Right lobe of liver (tissue), 4 donors: ENCODE data around the gene HECTD3.

ENCODE experiments used
- CTCF ChIP-seq, 4 donors: fragments of 200-600 bp in 3 of 4; fragments of 450-650 bp in 1 of 4; IDR thresholded peaks; one replicate each; pipeline versions ENCODE4 v1.5.1 to v1.8.0; 2016 to 2022; ENCODE audit warnings: antibody characterized with exemption in 4 of 4, mild to moderate bottlenecking in 2 of 4
- POLR2A ChIP-seq: fragments of 450-650 bp; IDR thresholded peaks from one replicate; pipeline ENCODE4 v1.6.1; 2017; ENCODE audit warnings: antibody characterized with exemption, mild to moderate bottlenecking
- donor health status: DM: no; HTN: no; CAD: no.
- donor health status: DM: no; HTN: no; CAD: no.
- donor health status: DM: no; HTN: yes; CAD: no.

- TF ChIP-seq CTCF (IDR thresholded peaks at IDR 0.05) (no peak), POLR2A (no peak)
Observed at GRCh38 chr1:45026446-45026845, 15.3 kb upstream of the HECTD3 start.
